ENCODE data around the gene TNIK. TPM values are rescaled to one million over a fixed set of nuclear protein-coding genes. Genes with fewer than 3 reads are reported as not detected.

The TNIK gene
- polyA plus RNA-seq, 1 donor from 2014 or later: 19.3 TPM

GRCh38 chr3:171279972-171280371, 180.2 kb downstream of the TNIK start:
- H3K27ac ChIP-seq (ENCODE audit: low read length): no peak overlapping the region
- H3K36me3 ChIP-seq (ENCODE audit: insufficient read depth, low read length): no peaks in the 10 kb centered on the region
- H3K27me3 ChIP-seq (ENCODE audit: insufficient read depth, low read depth, low read length): no peaks in the 10 kb centered on the region
- H4K20me1 ChIP-seq (ENCODE audit: insufficient read depth): no peaks in the 10 kb centered on the region
- no peaks in the 10 kb centered on the region for H3K9me2 ChIP-seq (ENCODE audit: insufficient read depth, low read length)
- H2AFZ ChIP-seq (ENCODE audit: low read depth, low read length): no peak overlapping the region
- no peaks in the 10 kb centered on the region for H3K9me3 ChIP-seq (ENCODE audit: low read length)
- H3K79me2 ChIP-seq (replicated peaks; ENCODE audit: insufficient read depth, low read length): no peaks in the 10 kb centered on the region
- no peak overlapping the region for H3K4me2 ChIP-seq (ENCODE audit: low read length)
- H3K4me3 ChIP-seq (ENCODE audit: low read length): no peak overlapping the region
- H3K9ac ChIP-seq (ENCODE audit: low read length): no peak overlapping the region
- TF ChIP-seq TAF1 (IDR thresholded peaks at IDR 0.05; ENCODE audit: low read depth): no peak
- TF ChIP-seq EZH2 (IDR thresholded peaks at IDR 0.05; ENCODE audit: borderline replicate concordance, insufficient read depth, low read length, poor library complexity, severe bottlenecking): no peak
- TF ChIP-seq REST (IDR thresholded peaks at IDR 0.05; ENCODE audit: borderline replicate concordance): no peak
- no peak for TF ChIP-seq RAD21 (conservative IDR thresholded peaks at IDR 0.05)
- no peak for TF ChIP-seq EP300 (conservative IDR thresholded peaks at IDR 0.05; ENCODE audit: poor library complexity, severe bottlenecking)
- TF ChIP-seq SMC3 (conservative IDR thresholded peaks at IDR 0.05; ENCODE audit: poor library complexity): no peak
- H3F3A ChIP-seq (ENCODE audit: insufficient read depth, low read length, poor library complexity, severe bottlenecking): no peaks in the 10 kb centered on the region

- no peaks in the 10 kb centered on the region for H4K20me1 ChIP-seq (ENCODE audit: insufficient read depth)
- H3F3A ChIP-seq (ENCODE audit: insufficient read depth, low read length, poor library complexity, severe bottlenecking): no peaks in the 10 kb centered on the region
- no peaks in the 10 kb centered on the region for H3K79me2 ChIP-seq (replicated peaks; ENCODE audit: insufficient read depth, low read length)
- H3K9me3 ChIP-seq (ENCODE audit: low read length): no peaks in the 10 kb centered on the region
- no peaks in the 10 kb centered on the region for H3K27me3 ChIP-seq (ENCODE audit: insufficient read depth, low read depth, low read length)
- H3K27ac ChIP-seq (ENCODE audit: low read length): no peak overlapping the region
- H3K4me2 ChIP-seq (ENCODE audit: low read length): no peak overlapping the region
- no peak for TF ChIP-seq MXI1 (conservative IDR thresholded peaks at IDR 0.05; ENCODE audit: poor library complexity, severe bottlenecking)
- no peak overlapping the region for H2AFZ ChIP-seq (ENCODE audit: low read depth, low read length)
- no peak overlapping the region for H3K9ac ChIP-seq (ENCODE audit: low read length)
- H3K4me3 ChIP-seq (ENCODE audit: low read length): no peak overlapping the region
- no peaks in the 10 kb centered on the region for H3K36me3 ChIP-seq (ENCODE audit: insufficient read depth, low read length)
- H3K9me2 ChIP-seq (ENCODE audit: insufficient read depth, low read length): no peaks in the 10 kb centered on the region
Measured at GRCh38 chr3:171278299-171278590, 182.0 kb downstream of the TNIK start.

GRCh38 chr3:171277456-171278298, 182.5 kb downstream of the TNIK start:
- Histone ChIP-seq H3K27ac (ENCODE audit: low read length) (no peak overlapping the region), H3K9me2 (ENCODE audit: insufficient read depth, low read length) (no peaks in the 10 kb centered on the region), H3K4me2 (ENCODE audit: low read length) (no peak overlapping the region), H2AFZ (ENCODE audit: low read depth, low read length) (no peak overlapping the region), H4K20me1 (ENCODE audit: insufficient read depth) (no peaks in the 10 kb centered on the region), H3K9me3 (ENCODE audit: low read length) (no peaks in the 10 kb centered on the region), H3K79me2 (replicated peaks; ENCODE audit: insufficient read depth, low read length) (no peaks in the 10 kb centered on the region), H3K27me3 (ENCODE audit: insufficient read depth, low read depth, low read length) (no peaks in the 10 kb centered on the region), H3F3A (ENCODE audit: insufficient read depth, low read length, poor library complexity, severe bottlenecking) (no peaks in the 10 kb centered on the region), H3K36me3 (ENCODE audit: insufficient read depth, low read length) (no peaks in the 10 kb centered on the region), H3K4me3 (ENCODE audit: low read length) (no peak overlapping the region), H3K9ac (ENCODE audit: low read length) (no peak overlapping the region)
- TF ChIP-seq TAF1 (IDR thresholded peaks at IDR 0.05; ENCODE audit: low read depth): no peak
- no peak for TF ChIP-seq EP300 (conservative IDR thresholded peaks at IDR 0.05; ENCODE audit: poor library complexity, severe bottlenecking)
- no peak for TF ChIP-seq POLR2AphosphoS5 (IDR thresholded peaks at IDR 0.05)
- TF ChIP-seq MXI1 (conservative IDR thresholded peaks at IDR 0.05; ENCODE audit: poor library complexity, severe bottlenecking): no peak
- TF ChIP-seq REST (IDR thresholded peaks at IDR 0.05; ENCODE audit: borderline replicate concordance): no peak
- TF ChIP-seq EZH2 (IDR thresholded peaks at IDR 0.05; ENCODE audit: borderline replicate concordance, insufficient read depth, low read length, poor library complexity, severe bottlenecking): no peak
- TF ChIP-seq SMC3 (conservative IDR thresholded peaks at IDR 0.05; ENCODE audit: poor library complexity): no peak
- TF ChIP-seq, protein P1, sequence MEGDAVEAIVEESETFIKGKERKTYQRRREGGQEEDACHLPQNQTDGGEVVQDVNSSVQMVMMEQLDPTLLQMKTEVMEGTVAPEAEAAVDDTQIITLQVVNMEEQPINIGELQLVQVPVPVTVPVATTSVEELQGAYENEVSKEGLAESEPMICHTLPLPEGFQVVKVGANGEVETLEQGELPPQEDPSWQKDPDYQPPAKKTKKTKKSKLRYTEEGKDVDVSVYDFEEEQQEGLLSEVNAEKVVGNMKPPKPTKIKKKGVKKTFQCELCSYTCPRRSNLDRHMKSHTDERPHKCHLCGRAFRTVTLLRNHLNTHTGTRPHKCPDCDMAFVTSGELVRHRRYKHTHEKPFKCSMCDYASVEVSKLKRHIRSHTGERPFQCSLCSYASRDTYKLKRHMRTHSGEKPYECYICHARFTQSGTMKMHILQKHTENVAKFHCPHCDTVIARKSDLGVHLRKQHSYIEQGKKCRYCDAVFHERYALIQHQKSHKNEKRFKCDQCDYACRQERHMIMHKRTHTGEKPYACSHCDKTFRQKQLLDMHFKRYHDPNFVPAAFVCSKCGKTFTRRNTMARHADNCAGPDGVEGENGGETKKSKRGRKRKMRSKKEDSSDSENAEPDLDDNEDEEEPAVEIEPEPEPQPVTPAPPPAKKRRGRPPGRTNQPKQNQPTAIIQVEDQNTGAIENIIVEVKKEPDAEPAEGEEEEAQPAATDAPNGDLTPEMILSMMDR (IDR thresholded peaks at IDR 0.05; ENCODE audit: poor library complexity, severe bottlenecking): no peak
- TF ChIP-seq RAD21 (conservative IDR thresholded peaks at IDR 0.05): no peak
